CD14-positive monocyte (primary cell): ENCODE measurements around the gene CERKL. TPM values are rescaled to one million over a fixed set of nuclear protein-coding genes. Genes with fewer than 3 reads are reported as not detected.

Experiments used
- DNase-seq, 3 donors: peaks; one replicate each; pipeline ENCODE4 v3.0.0-alpha.2; 2011 to 2022
- H2AFZ ChIP-seq: 2 replicates; pipeline ENCODE4 v1.6.0; 2012; ENCODE audit warnings: mild to moderate bottlenecking, low read depth, low read length, inconsistent platforms; ENCODE audit not compliant: insufficient read depth, poor library complexity, severe bottlenecking
- H3K27ac ChIP-seq, 2 donors: 1 replicate in 1 of 2; 2 replicates in 1 of 2; pipeline ENCODE4 v1.5.1; 2012 to 2013; ENCODE audit warnings: low read length in 2 of 2, control low read depth in 1 of 2, inconsistent platforms in 1 of 2, low read depth in 1 of 2, mild to moderate bottlenecking in 1 of 2
- H3K27me3 ChIP-seq, 2 donors: one replicate each; pipeline versions ENCODE4 v1.6.0 to v1.6.1; 2011 to 2013; ENCODE audit warnings: low read length in 2 of 2; ENCODE audit not compliant: control insufficient read depth in 2 of 2, insufficient read depth in 2 of 2
- H3K36me3 ChIP-seq, 2 donors: replicated peaks in 1 of 2; 1 replicate in 1 of 2; 2 replicates in 1 of 2; pipeline versions ENCODE4 v1.5.1 to v1.6.1; 2012 to 2013; ENCODE audit warnings: low read length in 2 of 2, control low read depth in 1 of 2, inconsistent platforms in 1 of 2, mild to moderate bottlenecking in 1 of 2; ENCODE audit not compliant: insufficient read depth in 2 of 2, control insufficient read depth in 1 of 2
- H3K4me1 ChIP-seq, 2 donors: 1 replicate in 1 of 2; 2 replicates in 1 of 2; pipeline versions ENCODE4 v1.5.1 to v1.6.1; 2012 to 2013; ENCODE audit warnings: low read length in 2 of 2, control low read depth in 1 of 2, inconsistent platforms in 1 of 2, mild to moderate bottlenecking in 1 of 2, moderate library complexity in 1 of 2; ENCODE audit not compliant: insufficient read depth in 2 of 2, control insufficient read depth in 1 of 2
- H3K4me2 ChIP-seq: replicated peaks from 2 replicates; pipeline ENCODE3; 2012; ENCODE audit warnings: low read length, moderate library complexity, mild to moderate bottlenecking; ENCODE audit not compliant: poor library complexity, severe bottlenecking; ENCODE audit errors: extremely low read depth
- H3K4me3 ChIP-seq, 3 experiments: fragments of 200-600 bp in 1 of 3; sonication (generic) in 1 of 3; replicated peaks in 1 of 3; 1 replicate in 2 of 3; 2 replicates in 1 of 3; pipeline ENCODE4 v1.5.1; 2011 to 2013; ENCODE audit warnings: low read length in 3 of 3, mild to moderate bottlenecking in 3 of 3, control low read depth in 2 of 3, low read depth in 2 of 3, inconsistent platforms in 1 of 3, moderate library complexity in 1 of 3
- H3K79me2 ChIP-seq: 2 replicates; pipeline ENCODE4 v1.6.0; 2012; ENCODE audit warnings: mild to moderate bottlenecking, control low read depth, inconsistent platforms, low read length, moderate library complexity; ENCODE audit not compliant: insufficient read depth
- H3K9ac ChIP-seq: 2 replicates; pipeline ENCODE4 v1.6.0; 2017; ENCODE audit warnings: low read length, mild to moderate bottlenecking; ENCODE audit not compliant: insufficient read depth, poor library complexity, severe bottlenecking
- H3K9me3 ChIP-seq, 2 donors: replicated peaks in 1 of 2; 1 replicate in 1 of 2; 2 replicates in 1 of 2; pipeline versions ENCODE4 v1.5.1 to v1.6.1; 2012 to 2013; ENCODE audit warnings: low read length in 2 of 2, control low read depth in 1 of 2; ENCODE audit not compliant: control insufficient read depth in 1 of 2, insufficient read depth in 1 of 2
- H4K20me1 ChIP-seq: 2 replicates; pipeline ENCODE4 v1.6.0; 2012; ENCODE audit warnings: mild to moderate bottlenecking, low read length, control low read depth, moderate library complexity; ENCODE audit not compliant: insufficient read depth
- H3K27ac Mint-ChIP-seq, 7 donors: one replicate each; pipeline ENCODE4 v1.8.0; 2020; ENCODE audit warnings: mild to moderate bottlenecking in 7 of 7, mixed read lengths in 7 of 7, moderate library complexity in 6 of 7, inconsistent platforms in 2 of 7
- H3K27me3 Mint-ChIP-seq, 3 donors: one replicate each; pipeline ENCODE4 v1.8.0; 2021 to 2022; ENCODE audit warnings: low read depth in 3 of 3, mild to moderate bottlenecking in 3 of 3, mixed read lengths in 3 of 3, moderate library complexity in 3 of 3, inconsistent platforms in 1 of 3
- H3K36me3 Mint-ChIP-seq, 2 donors: one replicate each; pipeline ENCODE4 v1.8.0; 2020; ENCODE audit warnings: mixed read lengths in 2 of 2, inconsistent platforms in 1 of 2, mild to moderate bottlenecking in 1 of 2
- H3K4me1 Mint-ChIP-seq: one replicate; pipeline ENCODE4 v1.8.0; 2020; ENCODE audit warnings: mild to moderate bottlenecking, mixed read lengths
- H3K4me3 Mint-ChIP-seq, 2 donors: one replicate each; pipeline ENCODE4 v1.8.0; 2020; ENCODE audit warnings: mild to moderate bottlenecking in 2 of 2, mixed read lengths in 2 of 2, moderate library complexity in 1 of 2
- H3K9me3 Mint-ChIP-seq, 7 donors: one replicate each; pipeline ENCODE4 v1.8.0; 2020 to 2022; ENCODE audit warnings: mixed read lengths in 7 of 7, mild to moderate bottlenecking in 6 of 7, moderate library complexity in 6 of 7, inconsistent platforms in 2 of 7
- intact Hi-C, 2 donors: fragments of 100-400 bp; cut with micrococcal nuclease; formaldehyde crosslinking; loops; one replicate each; pipeline versions ENCODE4 v1.15.0 to v1.15.1; 2023
- polyA plus RNA-seq, 3 donors: library from polyadenylated mRNA; depleted of rRNA in 1 of 3; unstranded in 2 of 3; stranded (reverse) in 1 of 3; fragments of 300-500 nt in 2 of 3; fragments of >200 nt in 1 of 3; fragmentation: Illumina TruSeq in 2 of 3; gene quantifications; 1 replicate in 2 of 3; 2 replicates in 1 of 3; pipeline ENCODE4 v1.2.3, GENCODE V29; 2012 to 2021
- TF ChIP-seq, protein P1 (sequence below): fragments of 200-600 bp; IDR thresholded peaks from one replicate; pipeline ENCODE4 v1.8.0; 2022; ENCODE audit warnings: antibody characterized with exemption, mild to moderate bottlenecking

Gene CERKL
- polyA plus RNA-seq, 3 donors, result 0.12 to 16.3 (median 8.6) TPM

GRCh38 chr2:181626671-181627070 is 30.2 kb downstream of the CERKL start:
- no peak overlapping the region for H2AFZ ChIP-seq
- TF ChIP-seq, protein P1, sequence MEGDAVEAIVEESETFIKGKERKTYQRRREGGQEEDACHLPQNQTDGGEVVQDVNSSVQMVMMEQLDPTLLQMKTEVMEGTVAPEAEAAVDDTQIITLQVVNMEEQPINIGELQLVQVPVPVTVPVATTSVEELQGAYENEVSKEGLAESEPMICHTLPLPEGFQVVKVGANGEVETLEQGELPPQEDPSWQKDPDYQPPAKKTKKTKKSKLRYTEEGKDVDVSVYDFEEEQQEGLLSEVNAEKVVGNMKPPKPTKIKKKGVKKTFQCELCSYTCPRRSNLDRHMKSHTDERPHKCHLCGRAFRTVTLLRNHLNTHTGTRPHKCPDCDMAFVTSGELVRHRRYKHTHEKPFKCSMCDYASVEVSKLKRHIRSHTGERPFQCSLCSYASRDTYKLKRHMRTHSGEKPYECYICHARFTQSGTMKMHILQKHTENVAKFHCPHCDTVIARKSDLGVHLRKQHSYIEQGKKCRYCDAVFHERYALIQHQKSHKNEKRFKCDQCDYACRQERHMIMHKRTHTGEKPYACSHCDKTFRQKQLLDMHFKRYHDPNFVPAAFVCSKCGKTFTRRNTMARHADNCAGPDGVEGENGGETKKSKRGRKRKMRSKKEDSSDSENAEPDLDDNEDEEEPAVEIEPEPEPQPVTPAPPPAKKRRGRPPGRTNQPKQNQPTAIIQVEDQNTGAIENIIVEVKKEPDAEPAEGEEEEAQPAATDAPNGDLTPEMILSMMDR, result no peak
- no peaks in the 10 kb centered on the region for H3K9me3 ChIP-seq
- intact Hi-C loops, result no loop called here
- DNase-seq, result no peak
- Mint-ChIP-seq H3K36me3 (no peaks in the 10 kb centered on the region), H3K27me3 (no peaks in the 10 kb centered on the region), H3K9me3 (peaks cover 0 to 4% (median 0%) of the 10 kb centered on the region in 7 donors), H3K4me1 (peaks cover 13% of the 10 kb centered on the region), H3K27ac (no peak overlapping the region), H3K4me3 (no peak overlapping the region)
- no peak overlapping the region for H3K27ac ChIP-seq
- H3K27me3 ChIP-seq, result no peaks in the 10 kb centered on the region
- no peaks in the 10 kb centered on the region for H3K36me3 ChIP-seq
- no peaks in the 10 kb centered on the region for H3K4me1 ChIP-seq
- no peak overlapping the region for H3K9ac ChIP-seq
- H3K79me2 ChIP-seq, result no peaks in the 10 kb centered on the region
- no peak overlapping the region for H3K4me3 ChIP-seq
- H4K20me1 ChIP-seq, result no peaks in the 10 kb centered on the region
- H3K4me2 ChIP-seq, result no peak overlapping the region

GRCh38 chr2:181623159-181623558 is 33.7 kb downstream of the CERKL start:
- H3K4me2 ChIP-seq, result no peak overlapping the region
- intact Hi-C loops, result no loop called here
- TF ChIP-seq, protein P1, result no peak
- H3K79me2 ChIP-seq, result no peaks in the 10 kb centered on the region
- no peak overlapping the region for H3K4me3 ChIP-seq
- peaks cover 0 to 4% (median 1%) of the 10 kb centered on the region in 7 donors for H3K9me3 Mint-ChIP-seq
- no peaks in the 10 kb centered on the region for H3K27me3 ChIP-seq
- no peak for DNase-seq
- H3K4me1 ChIP-seq, result no peaks in the 10 kb centered on the region
- H3K27me3 Mint-ChIP-seq, result no peaks in the 10 kb centered on the region
- no peak overlapping the region for H2AFZ ChIP-seq
- no peak overlapping the region for H3K9ac ChIP-seq
- no peak overlapping the region for H3K4me3 Mint-ChIP-seq
- H3K36me3 Mint-ChIP-seq, result no peaks in the 10 kb centered on the region
- H3K36me3 ChIP-seq, result no peaks in the 10 kb centered on the region
- H3K9me3 ChIP-seq, result no peaks in the 10 kb centered on the region
- H4K20me1 ChIP-seq, result no peaks in the 10 kb centered on the region
- H3K27ac Mint-ChIP-seq, result no peak overlapping the region
- H3K4me1 Mint-ChIP-seq, result peaks cover 13% of the 10 kb centered on the region
- H3K27ac ChIP-seq, result no peak overlapping the region
